Astrocyte (in vitro differentiated cells and primary cell): ENCODE measurements around the gene REPIN1. TPM values are rescaled to one million over a fixed set of nuclear protein-coding genes. Genes with fewer than 3 reads are reported as not detected.

Experiments
- DNase-seq: peaks from one replicate; pipeline ENCODE4 v3.0.0-alpha.2; 2010; ENCODE audit warnings: low read depth
- FAIRE-seq: peaks from 2 replicates; lab custom pipeline; 2011; peaks lifted over from hg19 to GRCh38; lab: Jason Lieb, UNC
- H2AFZ ChIP-seq: 2 replicates; pipeline ENCODE4 v1.6.0; 2012; ENCODE audit warnings: low read depth, low read length, inconsistent platforms
- H3K27ac ChIP-seq: 2 replicates; pipeline ENCODE4 v1.5.1; 2011; ENCODE audit warnings: low read depth, low read length, inconsistent platforms
- H3K27me3 ChIP-seq: 2 replicates; pipeline ENCODE4 v1.6.0; 2011; ENCODE audit warnings: low read length, inconsistent platforms; ENCODE audit not compliant: insufficient read depth
- H3K36me3 ChIP-seq: 2 replicates; pipeline ENCODE4 v1.5.1; 2011; ENCODE audit warnings: low read length, inconsistent platforms; ENCODE audit not compliant: insufficient read depth
- H3K4me1 ChIP-seq: 2 replicates; pipeline ENCODE4 v1.5.1; 2011; ENCODE audit warnings: low read length, inconsistent platforms; ENCODE audit not compliant: insufficient read depth
- H3K4me2 ChIP-seq: 2 replicates; pipeline ENCODE4 v1.6.0; 2012; ENCODE audit warnings: low read length, inconsistent platforms
- H3K4me3 ChIP-seq: 2 replicates; pipeline ENCODE4 v1.5.1; 2011; ENCODE audit warnings: low read depth, mild to moderate bottlenecking, low read length, inconsistent platforms; ENCODE audit not compliant: insufficient read depth
- H3K79me2 ChIP-seq: 2 replicates; pipeline ENCODE4 v1.6.0; 2012; ENCODE audit warnings: mild to moderate bottlenecking, low read length, inconsistent platforms; ENCODE audit not compliant: insufficient read depth
- H3K9ac ChIP-seq: 2 replicates; pipeline ENCODE4 v1.6.0; 2012; ENCODE audit warnings: mild to moderate bottlenecking, low read length, inconsistent platforms
- H3K9me3 ChIP-seq: 2 replicates; pipeline ENCODE4 v1.5.1; 2012; ENCODE audit warnings: low read depth, mild to moderate bottlenecking, low read length, inconsistent platforms; ENCODE audit not compliant: insufficient read depth
- H4K20me1 ChIP-seq: 2 replicates; pipeline ENCODE4 v1.6.0; 2012; ENCODE audit warnings: low read length, inconsistent platforms; ENCODE audit not compliant: insufficient read depth
- H3K27ac Mint-ChIP-seq: one replicate; pipeline ENCODE4 v1.8.0; 2021; ENCODE audit warnings: mild to moderate bottlenecking, mixed read lengths; ENCODE audit not compliant: unreplicated experiment
- H3K27me3 Mint-ChIP-seq: one replicate; pipeline ENCODE4 v1.8.0; 2021; ENCODE audit warnings: low read depth, mixed read lengths; ENCODE audit not compliant: unreplicated experiment
- H3K36me3 Mint-ChIP-seq: one replicate; pipeline ENCODE4 v1.8.0; 2021; ENCODE audit warnings: low read depth, mixed read lengths; ENCODE audit not compliant: unreplicated experiment
- H3K4me1 Mint-ChIP-seq: one replicate; pipeline ENCODE4 v1.8.0; 2021; ENCODE audit warnings: low read depth, mixed read lengths; ENCODE audit not compliant: unreplicated experiment
- H3K4me3 Mint-ChIP-seq: one replicate; pipeline ENCODE4 v1.8.0; 2021; ENCODE audit warnings: mild to moderate bottlenecking, moderate library complexity, mixed read lengths; ENCODE audit not compliant: unreplicated experiment
- H3K9me3 Mint-ChIP-seq: one replicate; pipeline ENCODE4 v1.8.0; 2021; ENCODE audit warnings: mild to moderate bottlenecking, mixed read lengths; ENCODE audit not compliant: unreplicated experiment
- EZH2 ChIP-seq: IDR thresholded peaks from 2 replicates; pipeline ENCODE4 v1.6.1; 2012; ENCODE audit warnings: mild to moderate bottlenecking, low read length, inconsistent platforms; ENCODE audit not compliant: insufficient read depth
- total RNA-seq: library from RNA; stranded (reverse); gene quantifications from 2 replicates; pipeline ENCODE4 v1.2.1, GENCODE V29; 2021
- TF ChIP-seq, protein P1 (sequence below): IDR thresholded peaks from 2 replicates; pipeline ENCODE4 v1.5.1; 2011; ENCODE audit warnings: low read depth, mild to moderate bottlenecking, inconsistent platforms, low read length, moderate library complexity; ENCODE audit not compliant: insufficient read depth

Gene REPIN1
- total RNA-seq, 1 donor from 2014 or later: 95.3 TPM

GRCh38 chr7:150337179-150337578 lies 31.4 kb upstream of the REPIN1 start:
- H3K36me3 Mint-ChIP-seq: peaks cover 5% of the 10 kb centered on the region
- no peaks in the 10 kb centered on the region for H3K9me3 ChIP-seq
- H3K27ac Mint-ChIP-seq: no peak overlapping the region
- no peak for TF ChIP-seq EZH2
- TF ChIP-seq, protein P1, sequence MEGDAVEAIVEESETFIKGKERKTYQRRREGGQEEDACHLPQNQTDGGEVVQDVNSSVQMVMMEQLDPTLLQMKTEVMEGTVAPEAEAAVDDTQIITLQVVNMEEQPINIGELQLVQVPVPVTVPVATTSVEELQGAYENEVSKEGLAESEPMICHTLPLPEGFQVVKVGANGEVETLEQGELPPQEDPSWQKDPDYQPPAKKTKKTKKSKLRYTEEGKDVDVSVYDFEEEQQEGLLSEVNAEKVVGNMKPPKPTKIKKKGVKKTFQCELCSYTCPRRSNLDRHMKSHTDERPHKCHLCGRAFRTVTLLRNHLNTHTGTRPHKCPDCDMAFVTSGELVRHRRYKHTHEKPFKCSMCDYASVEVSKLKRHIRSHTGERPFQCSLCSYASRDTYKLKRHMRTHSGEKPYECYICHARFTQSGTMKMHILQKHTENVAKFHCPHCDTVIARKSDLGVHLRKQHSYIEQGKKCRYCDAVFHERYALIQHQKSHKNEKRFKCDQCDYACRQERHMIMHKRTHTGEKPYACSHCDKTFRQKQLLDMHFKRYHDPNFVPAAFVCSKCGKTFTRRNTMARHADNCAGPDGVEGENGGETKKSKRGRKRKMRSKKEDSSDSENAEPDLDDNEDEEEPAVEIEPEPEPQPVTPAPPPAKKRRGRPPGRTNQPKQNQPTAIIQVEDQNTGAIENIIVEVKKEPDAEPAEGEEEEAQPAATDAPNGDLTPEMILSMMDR: no peak
- H3K4me3 Mint-ChIP-seq: no peak overlapping the region
- FAIRE-seq (no peak), DNase-seq (no peak)
- H3K9me3 Mint-ChIP-seq: no peaks in the 10 kb centered on the region
- no peaks in the 10 kb centered on the region for H3K36me3 ChIP-seq
- H3K27me3 Mint-ChIP-seq: peaks cover 22% of the 10 kb centered on the region
- peaks cover 12% of the 10 kb centered on the region for H3K4me1 ChIP-seq
- no peak overlapping the region for H2AFZ ChIP-seq
- H3K79me2 ChIP-seq: no peaks in the 10 kb centered on the region
- no peak overlapping the region for H3K9ac ChIP-seq
- H3K4me2 ChIP-seq: no peak overlapping the region
- no peak overlapping the region for H3K27ac ChIP-seq
- H3K4me3 ChIP-seq: no peak overlapping the region
- peaks cover 14% of the 10 kb centered on the region for H3K4me1 Mint-ChIP-seq
- H3K27me3 ChIP-seq: peaks cover 5% of the 10 kb centered on the region
- H4K20me1 ChIP-seq: peaks cover 7% of the 10 kb centered on the region

GRCh38 chr7:150337659-150338081 lies 31.0 kb upstream of the REPIN1 start:
- Histone ChIP-seq H3K27ac (no peak overlapping the region), H3K9ac (no peak overlapping the region), H3K9me3 (no peaks in the 10 kb centered on the region), H4K20me1 (peaks cover 7% of the 10 kb centered on the region), H2AFZ (no peak overlapping the region), H3K36me3 (no peaks in the 10 kb centered on the region), H3K4me1 (peaks cover 12% of the 10 kb centered on the region), H3K27me3 (peaks cover 10% of the 10 kb centered on the region), H3K4me2 (no peak overlapping the region), H3K79me2 (no peaks in the 10 kb centered on the region), H3K4me3 (no peak overlapping the region)
- Mint-ChIP-seq H3K4me3 (no peak overlapping the region), H3K9me3 (no peaks in the 10 kb centered on the region), H3K27me3 (peaks cover 27% of the 10 kb centered on the region), H3K27ac (no peak overlapping the region), H3K36me3 (peaks cover 7% of the 10 kb centered on the region), H3K4me1 (peaks cover 14% of the 10 kb centered on the region)
- TF ChIP-seq EZH2: no peak
- TF ChIP-seq, protein P1: no peak
- no peak for FAIRE-seq
- no peak for DNase-seq

GRCh38 chr7:150338166-150338829 lies 30.3 kb upstream of the REPIN1 start:
- no peak overlapping the region for H3K27ac Mint-ChIP-seq
- no peak overlapping the region for H3K4me3 Mint-ChIP-seq
- Histone ChIP-seq H3K4me1 (peaks cover 12% of the 10 kb centered on the region), H3K36me3 (no peaks in the 10 kb centered on the region), H3K4me2 (no peak overlapping the region), H4K20me1 (peaks cover 7% of the 10 kb centered on the region), H3K9me3 (no peaks in the 10 kb centered on the region), H3K27ac (no peak overlapping the region), H2AFZ (no peak overlapping the region), H3K27me3 (peaks cover 14% of the 10 kb centered on the region), H3K4me3 (no peak overlapping the region), H3K79me2 (no peaks in the 10 kb centered on the region), H3K9ac (no peak overlapping the region)
- TF ChIP-seq EZH2: no peak
- TF ChIP-seq, protein P1: no peak
- H3K4me1 Mint-ChIP-seq: peaks cover 14% of the 10 kb centered on the region
- peaks cover 7% of the 10 kb centered on the region for H3K36me3 Mint-ChIP-seq
- no peak for DNase-seq
- FAIRE-seq: no peak
- peaks cover 34% of the 10 kb centered on the region for H3K27me3 Mint-ChIP-seq
- peaks cover 3% of the 10 kb centered on the region for H3K9me3 Mint-ChIP-seq
